Measurements from ENCODE around the gene ACOXL. TPM values are rescaled to one million over a fixed set of nuclear protein-coding genes. Genes with fewer than 3 reads are reported as not detected.

The ACOXL gene
- total and polyA plus RNA-seq, 5 donors from 2014 or later = 0.17 TPM; not detected in 4

GRCh38 chr2:110869472-110870446, 137.4 kb downstream of the ACOXL start:
- no peaks in the 10 kb centered on the region for H3K9me3 ChIP-seq (ENCODE audit: control insufficient read depth in 2 of 2, low read length in 2 of 2)
- DNase-seq (no peak), ATAC-seq (ENCODE audit: low read depth in 2 of 2) (no peak)
- no peak overlapping the region for H3K27ac ChIP-seq (ENCODE audit: insufficient read depth, low read length, poor library complexity, severe bottlenecking)
- H3K4me3 ChIP-seq (ENCODE audit: low read depth, low read length) = no peak overlapping the region
- no peaks in the 10 kb centered on the region for H3K9me3 Mint-ChIP-seq
- H3K36me3 ChIP-seq (ENCODE audit: control insufficient read depth, insufficient read depth, low read length) = no peaks in the 10 kb centered on the region
- peak overlapping the region in 1 of 3 donors; percentile 67 for H3K27ac Mint-ChIP-seq
- peaks cover 15 to 41% (median 30%) of the 10 kb centered on the region in 4 donors for H3K4me1 Mint-ChIP-seq
- no peaks in the 10 kb centered on the region for H3K27me3 Mint-ChIP-seq
- H3K27me3 ChIP-seq (ENCODE audit: control insufficient read depth, insufficient read depth, low read length) = no peaks in the 10 kb centered on the region
- H3K36me3 Mint-ChIP-seq = no peaks in the 10 kb centered on the region
- no peak overlapping the region for H3K4me3 Mint-ChIP-seq
- H3K4me1 ChIP-seq (ENCODE audit: control insufficient read depth, insufficient read depth, low read length, poor library complexity, severe bottlenecking) = peaks cover 30% of the 10 kb centered on the region

- no peak overlapping the region for H3K4me3 Mint-ChIP-seq
- DNase-seq = no peak
- Histone ChIP-seq H3K4me3 (ENCODE audit: low read depth, low read length) (no peak overlapping the region), H3K4me1 (ENCODE audit: control insufficient read depth, insufficient read depth, low read length, poor library complexity, severe bottlenecking) (peaks cover 22% of the 10 kb centered on the region), H3K36me3 (ENCODE audit: control insufficient read depth, insufficient read depth, low read length) (no peaks in the 10 kb centered on the region), H3K27ac (ENCODE audit: insufficient read depth, low read length, poor library complexity, severe bottlenecking) (no peak overlapping the region), H3K9me3 (ENCODE audit: control insufficient read depth in 2 of 2, low read length in 2 of 2) (no peaks in the 10 kb centered on the region), H3K27me3 (ENCODE audit: control insufficient read depth, insufficient read depth, low read length) (no peaks in the 10 kb centered on the region)
- H3K4me1 Mint-ChIP-seq = peaks cover 7 to 33% (median 23%) of the 10 kb centered on the region in 4 donors
- H3K36me3 Mint-ChIP-seq = no peaks in the 10 kb centered on the region
- ATAC-seq (ENCODE audit: low read depth in 2 of 2) = no peak
- H3K27me3 Mint-ChIP-seq = no peaks in the 10 kb centered on the region
- no peaks in the 10 kb centered on the region for H3K9me3 Mint-ChIP-seq
- H3K27ac Mint-ChIP-seq = no peak overlapping the region
These were observed 138.2 kb downstream of the ACOXL start for GRCh38 chr2:110870545-110870944.

GRCh38 chr2:110871637-110872036, 139.3 kb downstream of the ACOXL start:
- Histone ChIP-seq H3K4me3 (ENCODE audit: low read depth, low read length) (no peak overlapping the region), H3K27ac (ENCODE audit: insufficient read depth, low read length, poor library complexity, severe bottlenecking) (no peak overlapping the region), H3K9me3 (ENCODE audit: control insufficient read depth in 2 of 2, low read length in 2 of 2) (no peaks in the 10 kb centered on the region), H3K27me3 (ENCODE audit: control insufficient read depth, insufficient read depth, low read length) (no peaks in the 10 kb centered on the region), H3K36me3 (ENCODE audit: control insufficient read depth, insufficient read depth, low read length) (no peaks in the 10 kb centered on the region), H3K4me1 (ENCODE audit: control insufficient read depth, insufficient read depth, low read length, poor library complexity, severe bottlenecking) (peaks cover 11% of the 10 kb centered on the region)
- Mint-ChIP-seq H3K36me3 (no peaks in the 10 kb centered on the region), H3K27ac (peak overlapping the region in 2 of 3 donors; percentile 33 to 86), H3K9me3 (no peaks in the 10 kb centered on the region), H3K4me1 (peaks cover 0 to 28% (median 16%) of the 10 kb centered on the region in 4 donors), H3K27me3 (no peaks in the 10 kb centered on the region), H3K4me3 (no peak overlapping the region)
- DNase-seq (peak in 1 of 3 donors; percentile 66), ATAC-seq (ENCODE audit: low read depth in 2 of 2) (no peak)

- no peak for ATAC-seq (ENCODE audit: low read depth in 2 of 2)
- Histone ChIP-seq H3K36me3 (ENCODE audit: control insufficient read depth, insufficient read depth, low read length) (no peaks in the 10 kb centered on the region), H3K9me3 (ENCODE audit: control insufficient read depth in 2 of 2, low read length in 2 of 2) (no peaks in the 10 kb centered on the region), H3K27me3 (ENCODE audit: control insufficient read depth, insufficient read depth, low read length) (no peaks in the 10 kb centered on the region), H3K4me1 (ENCODE audit: control insufficient read depth, insufficient read depth, low read length, poor library complexity, severe bottlenecking) (peaks cover 12% of the 10 kb centered on the region), H3K27ac (ENCODE audit: insufficient read depth, low read length, poor library complexity, severe bottlenecking) (no peak overlapping the region), H3K4me3 (ENCODE audit: low read depth, low read length) (no peak overlapping the region)
- Mint-ChIP-seq H3K4me1 (peaks cover 0 to 29% (median 12%) of the 10 kb centered on the region in 4 donors), H3K9me3 (no peaks in the 10 kb centered on the region), H3K27me3 (no peaks in the 10 kb centered on the region), H3K36me3 (no peaks in the 10 kb centered on the region), H3K27ac (peak overlapping the region in 1 of 3 donors; percentile 55), H3K4me3 (no peak overlapping the region)
- no peak for DNase-seq
These were observed 140.1 kb downstream of the ACOXL start for GRCh38 chr2:110872521-110872920.

GRCh38 chr2:110873056-110873502, 140.7 kb downstream of the ACOXL start:
- Mint-ChIP-seq H3K27me3 (peaks cover 2% of the 10 kb centered on the region), H3K36me3 (no peaks in the 10 kb centered on the region), H3K4me1 (peaks cover 0 to 29% (median 12%) of the 10 kb centered on the region in 4 donors), H3K4me3 (no peak overlapping the region), H3K27ac (no peak overlapping the region), H3K9me3 (peaks cover 0 to 1% (median 0%) of the 10 kb centered on the region in 7 donors)
- H3K27ac ChIP-seq (ENCODE audit: insufficient read depth, low read length, poor library complexity, severe bottlenecking) = no peak overlapping the region
- ATAC-seq (ENCODE audit: low read depth in 2 of 2) (peak in 1 of 2 donors; percentile 29), DNase-seq (peak in 1 of 3 donors; percentile 80)
- H3K9me3 ChIP-seq (ENCODE audit: control insufficient read depth in 2 of 2, low read length in 2 of 2) = no peaks in the 10 kb centered on the region
- no peaks in the 10 kb centered on the region for H3K27me3 ChIP-seq (ENCODE audit: control insufficient read depth, insufficient read depth, low read length)
- no peaks in the 10 kb centered on the region for H3K36me3 ChIP-seq (ENCODE audit: control insufficient read depth, insufficient read depth, low read length)
- H3K4me1 ChIP-seq (ENCODE audit: control insufficient read depth, insufficient read depth, low read length, poor library complexity, severe bottlenecking) = peaks cover 12% of the 10 kb centered on the region
- H3K4me3 ChIP-seq (ENCODE audit: low read depth, low read length) = no peak overlapping the region

GRCh38 chr2:110873597-110874452, 141.5 kb downstream of the ACOXL start:
- H3K36me3 ChIP-seq (ENCODE audit: control insufficient read depth, insufficient read depth, low read length) = no peaks in the 10 kb centered on the region
- H3K27ac ChIP-seq (ENCODE audit: insufficient read depth, low read length, poor library complexity, severe bottlenecking) = no peak overlapping the region
- peak overlapping the region in 1 of 3 donors; percentile 26 for H3K27ac Mint-ChIP-seq
- H3K36me3 Mint-ChIP-seq = no peaks in the 10 kb centered on the region
- H3K9me3 Mint-ChIP-seq = peaks cover 0 to 4% (median 0%) of the 10 kb centered on the region in 7 donors
- H3K4me1 Mint-ChIP-seq = peaks cover 0 to 29% (median 10%) of the 10 kb centered on the region in 4 donors
- no peaks in the 10 kb centered on the region for H3K9me3 ChIP-seq (ENCODE audit: control insufficient read depth in 2 of 2, low read length in 2 of 2)
- H3K27me3 Mint-ChIP-seq = peaks cover 6% of the 10 kb centered on the region
- DNase-seq (no peak), ATAC-seq (ENCODE audit: low read depth in 2 of 2) (no peak)
- H3K27me3 ChIP-seq (ENCODE audit: control insufficient read depth, insufficient read depth, low read length) = no peaks in the 10 kb centered on the region
- no peak overlapping the region for H3K4me3 ChIP-seq (ENCODE audit: low read depth, low read length)
- no peak overlapping the region for H3K4me3 Mint-ChIP-seq
- peaks cover 12% of the 10 kb centered on the region for H3K4me1 ChIP-seq (ENCODE audit: control insufficient read depth, insufficient read depth, low read length, poor library complexity, severe bottlenecking)
